T-cell (primary cell): ENCODE results near the gene SIM2. TPM values are rescaled to one million over a fixed set of nuclear protein-coding genes. Genes with fewer than 3 reads are reported as not detected.

ENCODE experiments used
- ATAC-seq, 4 experiments: fragments of 200-7000 bp in 3 of 4; fragments of 150-1000 bp in 1 of 4; cut with Tn5 transposase; replicated peaks in 1 of 4; 1 replicate in 3 of 4; 2 replicates in 1 of 4; pipeline ENCODE4 v1.10.0; 2021; ENCODE audit warnings: moderate library complexity in 3 of 4, mild to moderate bottlenecking in 2 of 4, moderate number of reproducible peaks in 1 of 4
- CTCF ChIA-PET, 2 donors: fragments of 300-600 bp; sonication (Branson Sonifier 250); formaldehyde crosslinking; loops; one replicate each; lab custom pipeline; 2022; ENCODE audit warnings: antibody characterized with exemption in 2 of 2; lab: Charles Lee
- POLR2A ChIA-PET, 2 donors: fragments of 300-600 bp; sonication (Branson Sonifier 250); formaldehyde crosslinking; loops; one replicate each; lab custom pipeline; 2022; ENCODE audit warnings: antibody characterized with exemption in 2 of 2; lab: Charles Lee
- DNase-seq, 35 experiments: peaks; one replicate each; pipeline versions ENCODE4 v3.0.0 to v3.0.0-alpha.2; 2013 to 2023
- H3K27ac ChIP-seq: one replicate; pipeline ENCODE4 v1.5.1; 2013; ENCODE audit warnings: low read length
- H3K27me3 ChIP-seq, 2 experiments: replicated peaks in 1 of 2; 1 replicate in 1 of 2; 2 replicates in 1 of 2; pipeline versions ENCODE4 v1.6.1 to v1.7.0; 2013; ENCODE audit warnings: low read length in 1 of 2, mixed read lengths in 1 of 2; ENCODE audit not compliant: control insufficient read depth in 2 of 2, insufficient read depth in 2 of 2; ENCODE audit errors: extremely low read depth in 1 of 2
- H3K36me3 ChIP-seq, 2 donors: 1 replicate in 1 of 2; 2 replicates in 1 of 2; pipeline versions ENCODE4 v1.6.1 to v1.7.0; 2013; ENCODE audit warnings: low read length in 1 of 2; ENCODE audit not compliant: control insufficient read depth in 2 of 2, insufficient read depth in 1 of 2; ENCODE audit errors: extremely low read depth in 1 of 2
- H3K4me1 ChIP-seq, 2 experiments: 1 replicate in 1 of 2; 2 replicates in 1 of 2; pipeline versions ENCODE4 v1.6.1 to v1.7.0; 2013; ENCODE audit warnings: low read length in 2 of 2, mixed read lengths in 1 of 2; ENCODE audit not compliant: insufficient read depth in 2 of 2, control insufficient read depth in 1 of 2; ENCODE audit errors: extremely low read depth in 1 of 2
- H3K4me3 ChIP-seq, 2 donors: 1 replicate in 1 of 2; 2 replicates in 1 of 2; pipeline versions ENCODE4 v1.5.1 to v1.7.0; 2013; ENCODE audit warnings: mild to moderate bottlenecking in 2 of 2, low read length in 1 of 2, moderate library complexity in 1 of 2; ENCODE audit not compliant: control insufficient read depth in 1 of 2; ENCODE audit errors: extremely low read depth in 1 of 2
- H3K9me3 ChIP-seq: 2 replicates; pipeline ENCODE4 v1.7.0; 2013
- H3K27ac Mint-ChIP-seq, 2 donors: one replicate each; pipeline ENCODE4 v1.8.0; 2020 to 2021; ENCODE audit warnings: mild to moderate bottlenecking in 2 of 2, mixed read lengths in 2 of 2
- H3K27me3 Mint-ChIP-seq, 2 donors: one replicate each; pipeline ENCODE4 v1.8.0; 2021 to 2022; ENCODE audit warnings: mixed read lengths in 2 of 2
- H3K36me3 Mint-ChIP-seq: one replicate; pipeline ENCODE4 v1.8.0; 2021; ENCODE audit warnings: mixed read lengths
- H3K4me1 Mint-ChIP-seq, 3 donors: one replicate each; pipeline ENCODE4 v1.8.0; 2020 to 2022; ENCODE audit warnings: mixed read lengths in 3 of 3, mild to moderate bottlenecking in 1 of 3
- H3K4me3 Mint-ChIP-seq, 3 donors: one replicate each; pipeline ENCODE4 v1.8.0; 2020 to 2022; ENCODE audit warnings: mild to moderate bottlenecking in 3 of 3, mixed read lengths in 3 of 3, moderate library complexity in 3 of 3
- H3K9me3 Mint-ChIP-seq, 3 donors: one replicate each; pipeline ENCODE4 v1.8.0; 2020 to 2022; ENCODE audit warnings: mixed read lengths in 3 of 3
- WGBS: methylation state at CpG from one replicate; pipeline ENCODE4 v1.1.5; 2013; ENCODE audit warnings: missing lambda C conversion rate; ENCODE audit not compliant: insufficient coverage; 5-methylcytosine and 5-hydroxymethylcytosine counted together
- total RNA-seq, 35 experiments: library from RNA in 6 of 35; stranded (reverse) in 6 of 35; fragments of 120-200 nt in 1 of 35; gene quantifications; one replicate each; pipeline versions ENCODE4 v1.2.1 to v1.2.4 and lab custom pipeline; 2013 to 2026

Gene SIM2
- total RNA-seq, 5 donors from 2014 or later (not counting 1 experiment from before 2014, with no cell fraction given), result 0.10 to 0.16 (median 0.12) TPM; not detected in 2

GRCh38 chr21:36769051-36769839 lies 70.3 kb downstream of the SIM2 start:
- Histone ChIP-seq H3K4me1 (no peaks in the 10 kb centered on the region), H3K9me3 (no peaks in the 10 kb centered on the region), H3K36me3 (no peaks in the 10 kb centered on the region), H3K27ac (no peak overlapping the region), H3K4me3 (no peak overlapping the region), H3K27me3 (no peaks in the 10 kb centered on the region)
- no peaks in the 10 kb centered on the region for H3K4me1 Mint-ChIP-seq
- H3K27me3 Mint-ChIP-seq, result no peaks in the 10 kb centered on the region
- peaks cover 30% of the 10 kb centered on the region for H3K36me3 Mint-ChIP-seq
- WGBS, result 92% methylated on average over 6 of the region's 8 CpGs
- H3K9me3 Mint-ChIP-seq, result no peaks in the 10 kb centered on the region
- ATAC-seq (no peak), DNase-seq (no peak)
- ChIA-PET POLR2A (no interaction called here), CTCF (no interaction called here)
- H3K4me3 Mint-ChIP-seq, result no peak overlapping the region
- no peak overlapping the region for H3K27ac Mint-ChIP-seq

- no peak overlapping the region for H3K27ac ChIP-seq
- no peak overlapping the region for H3K4me3 ChIP-seq
- no peaks in the 10 kb centered on the region for H3K9me3 ChIP-seq
- no peaks in the 10 kb centered on the region for H3K36me3 ChIP-seq
- Mint-ChIP-seq H3K9me3 (no peaks in the 10 kb centered on the region), H3K27ac (no peak overlapping the region), H3K36me3 (peaks cover 4% of the 10 kb centered on the region), H3K4me1 (no peaks in the 10 kb centered on the region), H3K27me3 (no peaks in the 10 kb centered on the region), H3K4me3 (no peak overlapping the region)
- CTCF ChIA-PET, result interaction anchor here in 1 of 2 donors (0.7 kb wide), 2 partner anchors 15 to 185 kb away, joined by 4 read pairs; no protein-coding TSS in a partner anchor
- ATAC-seq, result no peak
- H3K27me3 ChIP-seq, result no peaks in the 10 kb centered on the region
- no peak for DNase-seq
- WGBS, result 83% methylated on average over 1 of the region's 5 CpGs
- no peaks in the 10 kb centered on the region for H3K4me1 ChIP-seq
- POLR2A ChIA-PET, result no interaction called here
Observed at GRCh38 chr21:36773117-36773516, 74.2 kb downstream of the SIM2 start.

- DNase-seq (no peak), ATAC-seq (no peak)
- H3K4me3 ChIP-seq, result no peak overlapping the region
- WGBS, result 52% methylated on average over 6 of the region's 8 CpGs
- no peak overlapping the region for H3K4me3 Mint-ChIP-seq
- no peaks in the 10 kb centered on the region for H3K4me1 ChIP-seq
- no peaks in the 10 kb centered on the region for H3K27me3 Mint-ChIP-seq
- H3K9me3 Mint-ChIP-seq, result no peaks in the 10 kb centered on the region
- H3K36me3 ChIP-seq, result no peaks in the 10 kb centered on the region
- H3K36me3 Mint-ChIP-seq, result peaks cover 2% of the 10 kb centered on the region
- no peak overlapping the region for H3K27ac Mint-ChIP-seq
- no peaks in the 10 kb centered on the region for H3K27me3 ChIP-seq
- POLR2A ChIA-PET, result no interaction called here
- CTCF ChIA-PET, result no interaction called here
- H3K4me1 Mint-ChIP-seq, result no peaks in the 10 kb centered on the region
- no peaks in the 10 kb centered on the region for H3K9me3 ChIP-seq
- H3K27ac ChIP-seq, result no peak overlapping the region
Observed at GRCh38 chr21:36773995-36774394, 75.1 kb downstream of the SIM2 start.

- no peak for ATAC-seq
- H3K27me3 ChIP-seq, result no peaks in the 10 kb centered on the region
- POLR2A ChIA-PET, result no interaction called here
- no peak overlapping the region for H3K27ac ChIP-seq
- no peaks in the 10 kb centered on the region for H3K27me3 Mint-ChIP-seq
- no peaks in the 10 kb centered on the region for H3K36me3 ChIP-seq
- no peak overlapping the region for H3K4me3 Mint-ChIP-seq
- CTCF ChIA-PET, result interaction anchor here in 1 of 2 donors (0.6 kb wide), 1 partner anchor 276 kb away, joined by 3 read pairs; no protein-coding TSS in a partner anchor
- no peaks in the 10 kb centered on the region for H3K9me3 ChIP-seq
- no peaks in the 10 kb centered on the region for H3K9me3 Mint-ChIP-seq
- 83% methylated on average over 3 of the region's 10 CpGs for WGBS
- peaks cover 6% of the 10 kb centered on the region for H3K36me3 Mint-ChIP-seq
- H3K4me3 ChIP-seq, result no peak overlapping the region
- H3K4me1 Mint-ChIP-seq, result peaks cover 0 to 3% (median 3%) of the 10 kb centered on the region in 3 donors
- H3K4me1 ChIP-seq, result no peaks in the 10 kb centered on the region
- DNase-seq, result no peak
- H3K27ac Mint-ChIP-seq, result no peak overlapping the region
Observed at GRCh38 chr21:36776981-36777617, 78.2 kb downstream of the SIM2 start.

GRCh38 chr21:36780861-36781260 lies 81.9 kb downstream of the SIM2 start:
- ChIA-PET CTCF (no interaction called here), POLR2A (interaction anchor here in 1 of 2 donors (0.6 kb wide), 1 partner anchor 14 kb away, joined by 6 read pairs; no protein-coding TSS in a partner anchor)
- DNase-seq (no peak), ATAC-seq (no peak)
- Histone ChIP-seq H3K36me3 (no peaks in the 10 kb centered on the region), H3K27ac (no peak overlapping the region), H3K4me1 (no peaks in the 10 kb centered on the region), H3K27me3 (no peaks in the 10 kb centered on the region), H3K4me3 (no peak overlapping the region), H3K9me3 (no peaks in the 10 kb centered on the region)
- Mint-ChIP-seq H3K4me3 (no peak overlapping the region), H3K4me1 (peaks cover 0 to 3% (median 3%) of the 10 kb centered on the region in 3 donors), H3K27ac (no peak overlapping the region), H3K36me3 (peaks cover 7% of the 10 kb centered on the region), H3K9me3 (no peaks in the 10 kb centered on the region), H3K27me3 (no peaks in the 10 kb centered on the region)
- WGBS, result no CpG with 5 or more reads among the region's 6 CpGs

GRCh38 chr21:36783612-36784374 lies 84.9 kb downstream of the SIM2 start:
- POLR2A ChIA-PET, result no interaction called here
- 94% methylated on average over 5 of the region's 8 CpGs for WGBS
- Mint-ChIP-seq H3K4me3 (no peak overlapping the region), H3K9me3 (no peaks in the 10 kb centered on the region), H3K4me1 (peaks cover 0 to 3% (median 3%) of the 10 kb centered on the region in 3 donors), H3K27me3 (no peaks in the 10 kb centered on the region), H3K27ac (no peak overlapping the region), H3K36me3 (peaks cover 12% of the 10 kb centered on the region)
- H3K4me3 ChIP-seq, result no peak overlapping the region
- no peaks in the 10 kb centered on the region for H3K4me1 ChIP-seq
- no peaks in the 10 kb centered on the region for H3K27me3 ChIP-seq
- DNase-seq (no peak), ATAC-seq (no peak)
- CTCF ChIA-PET, result interaction anchor here in 1 of 2 donors (0.6 kb wide), 1 partner anchor 36 kb away, joined by 6 read pairs; no protein-coding TSS in a partner anchor
- no peaks in the 10 kb centered on the region for H3K9me3 ChIP-seq
- H3K27ac ChIP-seq, result no peak overlapping the region
- no peaks in the 10 kb centered on the region for H3K36me3 ChIP-seq
